ENCODE data around the gene PMF1.

PMF1 gene

GRCh38 chr1:156281281-156281680 is 68.5 kb downstream of the PMF1 start:
- Histone ChIP-seq H3K27ac (ENCODE audit: low read length) (no peak overlapping the region), H3K9me3 (ENCODE audit: insufficient read depth, low read depth, low read length) (no peaks in the 10 kb centered on the region), H3K27me3 (ENCODE audit: insufficient read depth, low read length) (no peaks in the 10 kb centered on the region), H3K9ac (ENCODE audit: low read depth, low read length) (peak overlapping the region; percentile 93; the same call in 1 of the 2 replicates), H3K4me3 (ENCODE audit: low read length) (peak overlapping the region; percentile 89), H3K36me3 (ENCODE audit: insufficient read depth, low read depth, low read length) (peaks cover 42% of the 10 kb centered on the region), H3K4me1 (ENCODE audit: insufficient read depth, low read length) (peaks cover 14% of the 10 kb centered on the region)

GRCh38 chr1:156281693-156282478 is 69.1 kb downstream of the PMF1 start:
- H3K27ac ChIP-seq (ENCODE audit: low read length) = no peak overlapping the region
- H3K36me3 ChIP-seq (ENCODE audit: insufficient read depth, low read depth, low read length) = peaks cover 36% of the 10 kb centered on the region

GRCh38 chr1:156282479-156283222 is 69.8 kb downstream of the PMF1 start, which contains the start of gene SMG5:
TSS of gene SMG5 (minus strand) at chr1:156282825. CDS start at chr1:156282680, 145 bp downstream.
- H3K27me3 ChIP-seq (ENCODE audit: insufficient read depth, low read length) = no peaks in the 10 kb centered on the region
- no peaks in the 10 kb centered on the region for H3K9me3 ChIP-seq (ENCODE audit: insufficient read depth, low read depth, low read length)
- peaks cover 14% of the 10 kb centered on the region for H3K4me1 ChIP-seq (ENCODE audit: insufficient read depth, low read length)
- peak within 1 kb of the TSS; percentile 89 for H3K4me3 ChIP-seq (ENCODE audit: low read length)
- H3K36me3 ChIP-seq (ENCODE audit: insufficient read depth, low read depth, low read length) = peaks cover 29% of the 10 kb centered on the region
- H3K9ac ChIP-seq (ENCODE audit: low read depth, low read length) = peak within 1 kb of the TSS; percentile 93
- peak within 1 kb of the TSS; percentile 92 for H3K27ac ChIP-seq (ENCODE audit: low read length)

More at GRCh38 chr1:156281693-156282478, 69.1 kb downstream of the PMF1 start:
- Histone ChIP-seq H3K4me3 (ENCODE audit: low read length) (peak overlapping the region; percentile 89), H3K9ac (ENCODE audit: low read depth, low read length) (peak overlapping the region; percentile 93), H3K4me1 (ENCODE audit: insufficient read depth, low read length) (peaks cover 14% of the 10 kb centered on the region), H3K9me3 (ENCODE audit: insufficient read depth, low read depth, low read length) (no peaks in the 10 kb centered on the region), H3K27me3 (ENCODE audit: insufficient read depth, low read length) (no peaks in the 10 kb centered on the region)

- Histone ChIP-seq H3K9me3 (ENCODE audit: insufficient read depth, low read depth, low read length) (no peaks in the 10 kb centered on the region), H3K27me3 (ENCODE audit: insufficient read depth, low read length) (no peaks in the 10 kb centered on the region), H3K9ac (ENCODE audit: low read depth, low read length) (peak overlapping the region; percentile 93), H3K4me3 (ENCODE audit: low read length) (peak overlapping the region; percentile 89), H3K4me1 (ENCODE audit: insufficient read depth, low read length) (peaks cover 14% of the 10 kb centered on the region), H3K36me3 (ENCODE audit: insufficient read depth, low read depth, low read length) (peaks cover 21% of the 10 kb centered on the region), H3K27ac (ENCODE audit: low read length) (peak overlapping the region; percentile 92)
These were observed 70.7 kb downstream of the PMF1 start for GRCh38 chr1:156283521-156283920.

GRCh38 chr1:156284112-156284511 is 71.3 kb downstream of the PMF1 start, which contains the start of gene TMEM79:
TSS of gene TMEM79 (plus strand) at chr1:156284325. CDS start at chr1:156285227, 902 bp downstream.
- Histone ChIP-seq H3K27me3 (ENCODE audit: insufficient read depth, low read length) (no peaks in the 10 kb centered on the region), H3K4me3 (ENCODE audit: low read length) (peak within 1 kb of the TSS; percentile 89), H3K36me3 (ENCODE audit: insufficient read depth, low read depth, low read length) (peaks cover 19% of the 10 kb centered on the region), H3K9ac (ENCODE audit: low read depth, low read length) (peak within 1 kb of the TSS; percentile 93), H3K27ac (ENCODE audit: low read length) (peak within 1 kb of the TSS; percentile 92), H3K9me3 (ENCODE audit: insufficient read depth, low read depth, low read length) (no peaks in the 10 kb centered on the region), H3K4me1 (ENCODE audit: insufficient read depth, low read length) (peaks cover 14% of the 10 kb centered on the region)

GRCh38 chr1:156284757-156285156 is 72.0 kb downstream of the PMF1 start:
- H3K36me3 ChIP-seq (ENCODE audit: insufficient read depth, low read depth, low read length) = peaks cover 13% of the 10 kb centered on the region; the same call in 1 of the 2 replicates
- no peak overlapping the region for H3K4me3 ChIP-seq (ENCODE audit: low read length)
- no peaks in the 10 kb centered on the region for H3K27me3 ChIP-seq (ENCODE audit: insufficient read depth, low read length)
- H3K27ac ChIP-seq (ENCODE audit: low read length) = no peak overlapping the region
- peaks cover 14% of the 10 kb centered on the region for H3K4me1 ChIP-seq (ENCODE audit: insufficient read depth, low read length)
- no peaks in the 10 kb centered on the region for H3K9me3 ChIP-seq (ENCODE audit: insufficient read depth, low read depth, low read length)
- no peak overlapping the region for H3K9ac ChIP-seq (ENCODE audit: low read depth, low read length)

GRCh38 chr1:156285437-156285836 is 72.6 kb downstream of the PMF1 start:
- Histone ChIP-seq H3K9ac (ENCODE audit: low read depth, low read length) (no peak overlapping the region), H3K36me3 (ENCODE audit: insufficient read depth, low read depth, low read length) (0 out of 2 replicates have a peak, but pooled peaks cover 8% of the 10 kb centered on the region), H3K27me3 (ENCODE audit: insufficient read depth, low read length) (no peaks in the 10 kb centered on the region), H3K9me3 (ENCODE audit: insufficient read depth, low read depth, low read length) (no peaks in the 10 kb centered on the region), H3K4me3 (ENCODE audit: low read length) (no peak overlapping the region), H3K27ac (ENCODE audit: low read length) (no peak overlapping the region), H3K4me1 (ENCODE audit: insufficient read depth, low read length) (peaks cover 14% of the 10 kb centered on the region)

GRCh38 chr1:156286061-156286460 is 73.3 kb downstream of the PMF1 start:
- no peaks in the 10 kb centered on the region for H3K9me3 ChIP-seq (ENCODE audit: insufficient read depth, low read depth, low read length)
- H3K4me3 ChIP-seq (ENCODE audit: low read length) = no peak overlapping the region
- no peak overlapping the region for H3K9ac ChIP-seq (ENCODE audit: low read depth, low read length)
- H3K27ac ChIP-seq (ENCODE audit: low read length) = no peak overlapping the region
- no peaks in the 10 kb centered on the region for H3K27me3 ChIP-seq (ENCODE audit: insufficient read depth, low read length)
- H3K4me1 ChIP-seq (ENCODE audit: insufficient read depth, low read length) = peaks cover 12% of the 10 kb centered on the region
- H3K36me3 ChIP-seq (ENCODE audit: insufficient read depth, low read depth, low read length) = 0 out of 2 replicates have a peak, but pooled peaks cover 6% of the 10 kb centered on the region
